ENCODE results near the gene TXNRD1. TPM values are rescaled to one million over a fixed set of nuclear protein-coding genes. Genes with fewer than 3 reads are reported as not detected.
A peak's percentile ranks its signal among the peaks of the same experiment; 100 is the strongest.

The TXNRD1 gene
- total and polyA plus RNA-seq, 12 donors, result 53.9 to 487 (median 290) TPM

DNA sequence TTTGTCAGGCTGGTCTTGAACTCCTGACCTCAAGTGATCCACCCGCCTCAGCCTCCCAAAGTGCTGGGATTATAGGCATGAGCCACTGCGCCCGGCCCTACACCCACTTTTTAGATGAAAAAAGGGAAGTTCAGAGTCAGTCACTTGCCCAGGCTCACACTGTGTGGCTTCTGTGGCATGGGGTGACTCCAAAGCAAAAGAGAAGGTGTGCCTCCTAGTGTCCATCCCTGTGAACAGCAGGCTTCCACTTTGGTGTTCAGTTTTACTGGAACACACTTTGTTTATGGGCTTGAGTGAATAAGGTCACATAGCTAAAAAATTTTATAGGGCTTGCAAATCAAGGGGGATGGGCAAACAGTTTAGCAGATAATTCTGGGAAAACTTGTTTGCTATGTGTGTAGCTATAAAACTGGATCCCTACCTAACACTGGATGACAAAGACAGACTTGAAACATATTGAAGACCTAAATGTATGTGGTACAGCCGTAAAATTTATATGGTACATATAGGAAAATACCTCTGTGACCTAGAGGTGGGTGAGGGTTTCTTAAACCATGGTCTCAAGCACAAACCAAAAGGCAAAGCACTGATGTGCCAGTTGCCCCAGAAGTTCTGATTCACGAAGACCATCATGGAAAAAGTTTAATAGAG, 142.9 kb downstream of the TXNRD1 start:
- H3K27ac ChIP-seq, result no peak overlapping the region
- no peaks in the 10 kb centered on the region for H3K27me3 ChIP-seq
- 70 to 76% (median 72%) methylated on average over 5 of the region's 5 CpGs for WGBS, 4 donors
- H3K9me3 ChIP-seq (replicated peaks in 1 of 3), result no peaks in the 10 kb centered on the region
- intact Hi-C loops (cut with DNase I), result loop anchor here in 1 of 2 donors (5.0 kb wide), 1 partner anchor 156 kb away; no protein-coding TSS in a partner anchor
- H3K4me3 ChIP-seq, result no peak overlapping the region
- TF ChIP-seq, protein P1, sequence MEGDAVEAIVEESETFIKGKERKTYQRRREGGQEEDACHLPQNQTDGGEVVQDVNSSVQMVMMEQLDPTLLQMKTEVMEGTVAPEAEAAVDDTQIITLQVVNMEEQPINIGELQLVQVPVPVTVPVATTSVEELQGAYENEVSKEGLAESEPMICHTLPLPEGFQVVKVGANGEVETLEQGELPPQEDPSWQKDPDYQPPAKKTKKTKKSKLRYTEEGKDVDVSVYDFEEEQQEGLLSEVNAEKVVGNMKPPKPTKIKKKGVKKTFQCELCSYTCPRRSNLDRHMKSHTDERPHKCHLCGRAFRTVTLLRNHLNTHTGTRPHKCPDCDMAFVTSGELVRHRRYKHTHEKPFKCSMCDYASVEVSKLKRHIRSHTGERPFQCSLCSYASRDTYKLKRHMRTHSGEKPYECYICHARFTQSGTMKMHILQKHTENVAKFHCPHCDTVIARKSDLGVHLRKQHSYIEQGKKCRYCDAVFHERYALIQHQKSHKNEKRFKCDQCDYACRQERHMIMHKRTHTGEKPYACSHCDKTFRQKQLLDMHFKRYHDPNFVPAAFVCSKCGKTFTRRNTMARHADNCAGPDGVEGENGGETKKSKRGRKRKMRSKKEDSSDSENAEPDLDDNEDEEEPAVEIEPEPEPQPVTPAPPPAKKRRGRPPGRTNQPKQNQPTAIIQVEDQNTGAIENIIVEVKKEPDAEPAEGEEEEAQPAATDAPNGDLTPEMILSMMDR (IDR thresholded peaks at IDR 0.05), result peak; percentile 58 to 87 (median 82)
- no peak for TF ChIP-seq POLR2A (IDR thresholded peaks at IDR 0.05)
- peak; percentile 61 to 89 (median 69) for DNase-seq
- H3K4me1 ChIP-seq (replicated peaks in 1 of 2), result no peaks in the 10 kb centered on the region
- H3K36me3 ChIP-seq (replicated peaks in 1 of 2), result no peaks in the 10 kb centered on the region

DNA sequence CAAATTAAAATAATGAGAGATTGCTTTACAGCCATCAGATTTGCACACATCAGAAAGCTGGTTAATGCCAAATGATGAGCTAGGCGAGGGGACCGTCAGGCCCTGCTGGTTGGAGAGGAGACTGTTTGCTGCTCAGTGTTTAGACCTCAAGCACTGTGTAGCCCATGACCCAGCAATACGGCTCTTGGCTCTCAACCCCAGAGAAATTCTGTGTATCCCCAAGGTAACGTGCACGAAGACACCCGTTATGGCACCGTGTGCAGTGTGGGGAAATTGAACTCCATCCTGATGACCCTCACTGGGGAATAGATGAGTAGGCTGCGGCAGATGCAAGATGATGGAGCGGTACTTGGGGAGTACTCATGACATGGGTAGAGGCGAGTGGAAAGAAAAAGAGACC, 143.6 kb downstream of the TXNRD1 start:
- Histone ChIP-seq H3K4me1 (replicated peaks in 1 of 2) (no peaks in the 10 kb centered on the region), H3K36me3 (replicated peaks in 1 of 2) (no peaks in the 10 kb centered on the region)

DNA sequence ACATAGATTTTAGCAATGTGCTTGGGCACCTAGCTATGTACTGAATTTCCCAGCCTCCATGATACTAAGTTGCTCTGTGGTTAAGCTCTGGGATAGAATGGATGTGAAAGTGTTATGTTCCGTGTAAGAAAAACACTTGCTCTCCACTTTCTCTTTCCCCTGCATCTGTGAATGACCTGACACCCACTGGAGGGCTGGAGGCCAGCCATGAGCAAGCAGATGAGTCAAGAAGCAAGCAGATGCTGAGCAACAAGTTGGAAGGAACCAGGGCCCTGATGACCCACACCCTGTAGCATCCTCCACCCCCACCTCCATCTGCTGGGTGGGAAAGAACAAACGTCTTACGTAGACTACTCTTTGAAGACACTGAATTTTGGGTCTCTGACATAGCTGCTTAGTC, 144.6 kb downstream of the TXNRD1 start:
- intact Hi-C loops (cut with DNase I), result no loop called here
- TF ChIP-seq POLR2A (IDR thresholded peaks at IDR 0.05), result no peak
- TF ChIP-seq, protein P1 (IDR thresholded peaks at IDR 0.05), result no peak
- Histone ChIP-seq H3K9me3 (replicated peaks in 1 of 3) (no peaks in the 10 kb centered on the region), H3K4me1 (replicated peaks in 1 of 2) (no peaks in the 10 kb centered on the region), H3K27me3 (no peaks in the 10 kb centered on the region), H3K27ac (no peak overlapping the region), H3K36me3 (replicated peaks in 1 of 2) (no peaks in the 10 kb centered on the region), H3K4me3 (no peak overlapping the region)
- WGBS, 4 donors, result 91 to 97% (median 96%) methylated on average over 3 of the region's 3 CpGs
- no peak for DNase-seq

More for the DNA sequence above, 143.6 kb downstream of the TXNRD1 start:
- DNase-seq, result no peak
- intact Hi-C loops (cut with DNase I), result loop anchor here in 1 of 2 donors (5.0 kb wide), 1 partner anchor 157 kb away; no protein-coding TSS in a partner anchor
- Histone ChIP-seq H3K27me3 (no peaks in the 10 kb centered on the region), H3K4me3 (no peak overlapping the region), H3K9me3 (replicated peaks in 1 of 3) (no peaks in the 10 kb centered on the region), H3K27ac (no peak overlapping the region)
- TF ChIP-seq, protein P1 (IDR thresholded peaks at IDR 0.05), result no peak
- TF ChIP-seq POLR2A (IDR thresholded peaks at IDR 0.05), result no peak
- 92 to 97% (median 93%) methylated on average over 9 to 10 of the region's 10 CpGs for WGBS, 4 donors

DNA sequence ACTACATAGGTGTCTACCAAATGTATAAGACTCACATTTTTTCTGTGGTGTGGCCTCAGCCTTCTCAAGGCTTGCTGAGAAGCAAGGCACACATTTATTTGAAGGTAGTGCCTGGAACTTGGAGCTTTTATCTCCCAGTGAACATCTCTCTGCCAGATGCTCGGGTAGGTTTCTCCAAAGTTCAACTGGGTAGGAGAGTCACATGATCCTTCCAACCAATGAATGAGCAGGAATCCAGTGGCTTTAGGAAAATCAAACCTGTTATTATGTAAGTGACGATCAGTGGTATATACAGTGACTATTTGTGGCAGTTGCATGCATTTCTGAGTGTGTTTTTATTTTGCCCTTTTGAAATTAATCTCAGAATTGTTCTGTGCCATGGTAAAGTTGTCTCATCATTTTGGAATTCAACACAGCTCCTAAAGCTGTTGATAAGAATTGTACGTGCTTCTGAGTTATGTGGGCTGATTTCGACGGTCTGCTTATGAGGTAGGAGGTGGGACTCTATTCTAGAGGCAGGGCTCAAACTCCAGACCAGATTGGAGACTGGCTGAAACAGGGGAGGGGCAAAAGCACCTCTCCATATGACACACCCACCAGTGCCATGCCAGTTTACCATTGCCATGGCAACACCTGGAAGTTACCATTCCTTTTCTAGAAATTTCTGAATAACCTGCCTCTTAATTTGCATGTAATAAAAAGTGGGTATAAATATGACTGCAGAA, 145.6 kb downstream of the TXNRD1 start:
- Histone ChIP-seq H3K36me3 (replicated peaks in 1 of 2) (no peaks in the 10 kb centered on the region), H3K27ac (peak overlapping the region in 3 of 5 donors; percentile 29 to 45 (median 37)), H3K9me3 (replicated peaks in 1 of 3) (no peaks in the 10 kb centered on the region), H3K27me3 (no peaks in the 10 kb centered on the region), H3K4me1 (replicated peaks in 1 of 2) (no peaks in the 10 kb centered on the region), H3K4me3 (no peak overlapping the region)
- TF ChIP-seq POLR2A (IDR thresholded peaks at IDR 0.05), result no peak
- TF ChIP-seq, protein P1 (IDR thresholded peaks at IDR 0.05), result no peak
- WGBS, 4 donors, result 42 to 67% (median 53%) methylated on average over 5 of the region's 5 CpGs
- peak in 4 of 7 donors; percentile 29 to 60 (median 50) for DNase-seq
- intact Hi-C loops (cut with DNase I), result no loop called here
